HG03378 (cell line): ENCODE results near the gene SH3PXD2A.

Experiments
- ATAC-seq: cut with Tn5 transposase; IDR thresholded peaks from one replicate; pipeline ENCODE4 v1.9.1; 2021; ENCODE audit warnings: mild to moderate bottlenecking, moderate library complexity; ENCODE audit not compliant: unreplicated experiment

Gene SH3PXD2A

GRCh38 chr10:103572347-103573204 is 282.8 kb downstream of the SH3PXD2A start:
- no peak for ATAC-seq

- no peak for ATAC-seq
Observed at GRCh38 chr10:103571656-103571975, 283.8 kb downstream of the SH3PXD2A start.

DNA sequence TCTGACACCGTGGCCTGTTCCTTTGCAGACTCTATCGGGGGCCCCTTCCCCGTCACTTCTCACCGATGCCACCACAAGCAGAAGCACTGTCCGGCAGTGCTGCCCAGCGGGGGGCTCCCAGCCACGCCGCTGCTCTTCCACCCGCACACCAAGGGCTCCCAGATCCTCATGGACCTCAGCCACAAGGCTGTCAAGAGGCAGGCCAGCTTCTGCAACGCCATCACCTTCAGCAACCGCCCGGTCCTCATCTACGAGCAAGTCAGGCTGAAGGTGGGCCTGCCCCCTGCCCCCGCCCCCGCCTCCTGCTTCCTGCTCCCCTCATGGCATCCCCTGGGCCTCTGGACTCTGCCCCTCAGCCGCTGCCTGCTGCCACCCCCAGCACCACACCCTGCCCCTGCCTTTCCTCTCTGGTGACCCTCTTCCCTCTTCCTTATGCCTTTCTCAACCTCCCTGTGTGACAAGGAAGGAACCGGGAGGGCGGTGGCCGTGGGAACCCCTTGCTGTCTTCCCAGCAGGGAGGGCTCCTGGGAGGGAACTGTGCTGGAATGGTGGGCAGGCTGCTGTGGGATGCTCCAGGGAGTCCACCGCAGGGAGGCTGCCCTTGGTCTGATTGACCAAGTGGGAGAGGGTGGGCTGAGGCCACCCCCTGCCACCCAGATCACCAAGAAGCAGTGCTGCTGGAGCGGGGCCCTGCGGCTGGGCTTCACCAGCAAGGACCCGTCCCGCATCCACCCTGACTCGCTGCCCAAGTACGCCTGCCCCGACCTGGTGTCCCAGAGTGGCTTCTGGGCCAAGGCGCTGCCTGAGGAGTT is 284.3 kb downstream of the SH3PXD2A start:
- no peak for ATAC-seq

DNA sequence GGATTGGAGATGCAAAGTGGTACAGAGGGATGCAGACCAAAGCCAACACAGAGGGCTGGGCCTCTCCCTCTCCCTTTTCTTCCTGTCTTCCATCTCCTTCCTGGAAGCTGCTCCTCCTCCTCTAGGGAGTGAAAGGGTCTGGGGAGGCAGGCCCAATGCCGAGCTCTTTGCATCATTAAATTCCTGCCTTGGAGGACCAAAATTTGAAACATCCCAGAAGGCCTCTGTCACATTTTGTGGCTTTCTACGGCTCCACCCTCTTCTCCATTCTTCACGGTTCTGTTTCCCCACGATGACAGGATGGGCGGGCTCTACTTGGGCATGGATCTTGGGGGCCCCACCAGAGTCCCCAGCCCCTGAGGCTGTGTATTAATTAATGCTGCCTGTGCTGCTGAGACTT is 285.5 kb downstream of the SH3PXD2A start:
- no peak for ATAC-seq

DNA sequence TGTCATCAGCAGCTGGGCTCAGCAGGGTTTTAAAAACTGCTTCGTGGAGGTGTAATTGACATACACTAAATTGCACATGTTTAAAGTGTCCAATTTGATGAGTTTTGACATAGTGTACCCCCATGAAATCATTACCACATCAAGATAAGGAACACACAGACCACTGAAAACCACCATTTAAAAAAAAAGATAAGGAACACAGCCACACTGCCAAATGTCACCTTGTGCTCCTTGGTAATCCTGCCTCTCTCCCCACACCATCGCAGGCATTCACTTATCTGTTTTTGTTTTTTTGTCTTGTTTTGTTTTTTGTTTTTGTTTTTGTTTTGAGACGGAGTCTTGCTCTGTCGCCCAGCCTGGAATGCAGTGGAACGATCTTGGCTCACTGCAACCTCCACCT is 286.9 kb downstream of the SH3PXD2A start:
- no peak for ATAC-seq

- no peak for ATAC-seq
Observed at GRCh38 chr10:103566536-103566935, 288.8 kb downstream of the SH3PXD2A start.

DNA sequence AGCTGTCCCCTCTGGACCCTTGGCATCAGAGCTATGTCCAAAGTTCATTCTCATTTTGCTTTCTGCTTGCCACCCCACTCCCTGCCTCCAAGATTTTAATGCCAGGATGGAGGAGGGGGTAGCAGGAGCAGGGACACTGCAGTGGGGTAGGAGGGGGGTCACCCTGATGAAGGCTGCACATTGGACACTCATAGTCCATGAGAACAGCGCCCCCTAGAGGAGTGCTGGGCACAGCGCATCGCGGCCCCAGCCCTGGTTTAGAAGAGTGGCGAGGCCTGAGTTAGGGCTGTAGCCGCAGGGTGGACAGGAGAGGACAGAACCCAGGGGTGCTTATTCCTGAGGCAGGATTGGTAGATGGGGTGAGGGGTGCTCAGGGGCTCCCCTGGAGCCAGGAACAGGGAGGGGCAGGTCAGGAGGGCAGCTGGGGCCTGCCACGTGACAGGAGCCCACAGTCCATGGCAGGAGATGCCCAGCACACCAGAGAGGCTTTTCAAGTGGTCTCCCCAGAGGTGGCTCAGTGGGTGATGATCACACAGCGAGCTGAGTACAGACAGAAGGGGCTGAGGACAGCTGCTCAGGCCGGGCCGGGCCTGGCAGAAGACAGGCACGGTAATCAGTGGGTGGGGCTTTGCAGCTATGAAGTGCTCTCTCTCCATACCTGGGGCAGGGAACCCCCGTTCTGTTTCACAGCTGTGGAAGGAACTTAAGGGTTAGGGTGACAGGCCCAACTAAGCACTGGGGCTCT is 290.4 kb downstream of the SH3PXD2A start:
- no peak for ATAC-seq

DNA sequence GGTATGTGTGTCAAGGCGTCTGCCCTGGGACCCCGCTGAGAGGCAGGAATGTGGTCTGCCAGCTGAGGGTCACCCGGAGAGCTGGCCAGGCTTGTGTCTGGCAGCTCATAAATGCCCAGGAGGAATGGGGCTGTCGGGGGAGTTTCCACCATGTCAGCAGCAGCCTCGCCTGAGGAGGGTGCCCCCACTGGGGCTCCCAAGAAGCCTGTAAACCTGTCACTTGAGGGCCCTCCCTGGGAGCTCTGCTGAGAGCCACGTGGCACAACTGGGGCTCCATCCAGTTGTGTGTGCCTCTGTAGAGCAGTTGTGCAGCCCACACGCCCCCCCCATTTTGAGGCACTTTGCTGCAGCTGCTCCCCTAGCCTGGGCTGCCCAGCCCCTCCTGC is 291.3 kb downstream of the SH3PXD2A start:
- no peak for ATAC-seq

- ATAC-seq, result no peak
Observed at GRCh38 chr10:103563231-103564115, 291.9 kb downstream of the SH3PXD2A start.

GRCh38 chr10:103562383-103562782 is 293.0 kb downstream of the SH3PXD2A start:
- no peak for ATAC-seq

- ATAC-seq, result no peak
Observed at GRCh38 chr10:103560886-103561285, 294.5 kb downstream of the SH3PXD2A start.

GRCh38 chr10:103559776-103560175 is 295.6 kb downstream of the SH3PXD2A start:
- ATAC-seq, result no peak

- no peak for ATAC-seq
Observed at GRCh38 chr10:103558911-103559310, 296.5 kb downstream of the SH3PXD2A start.

DNA sequence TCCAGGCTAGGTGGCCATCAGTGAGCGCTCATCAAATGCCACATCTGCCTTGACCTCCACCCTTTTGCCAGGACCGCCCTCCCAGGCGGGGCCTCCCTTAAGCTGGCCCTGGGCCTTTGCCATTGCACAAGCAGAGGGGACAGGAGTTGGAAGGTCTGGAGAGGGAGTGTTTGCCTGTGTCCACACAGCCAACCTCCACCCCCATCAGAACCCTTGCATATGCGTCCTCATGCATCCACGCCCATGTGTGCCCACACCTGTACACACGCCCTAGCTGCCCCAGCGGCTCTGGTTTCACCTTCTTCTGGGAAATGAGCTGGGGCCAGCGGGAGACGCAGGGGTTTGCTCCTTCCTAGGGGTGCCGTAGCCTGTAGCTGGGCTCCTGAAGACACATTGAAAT is 297.9 kb downstream of the SH3PXD2A start:
- ATAC-seq, result no peak

- no peak for ATAC-seq
Observed at GRCh38 chr10:103556383-103557007, 298.9 kb downstream of the SH3PXD2A start.

- ATAC-seq, result no peak
Observed at GRCh38 chr10:103555712-103556111, 299.7 kb downstream of the SH3PXD2A start.

- no peak for ATAC-seq
Observed at GRCh38 chr10:103555325-103555649, 300.1 kb downstream of the SH3PXD2A start.

GRCh38 chr10:103554488-103555324 is 300.7 kb downstream of the SH3PXD2A start:
- ATAC-seq, result no peak

GRCh38 chr10:103553743-103554487 is 301.5 kb downstream of the SH3PXD2A start:
- ATAC-seq, result no peak
